Liver (tissue), 9 donors: ENCODE results near the gene BCAS2. TPM values are rescaled to one million over a fixed set of nuclear protein-coding genes. Genes with fewer than 3 reads are reported as not detected.

Experiments
- DNase-seq: peaks from one replicate; pipeline ENCODE4 v3.0.0-alpha.2; 2017; ENCODE audit warnings: low spot score
- H3K27ac ChIP-seq, 2 donors: one replicate each; pipeline ENCODE4 v1.7.0; 2013; ENCODE audit warnings: inconsistent platforms in 2 of 2, low read length in 2 of 2, control low read depth in 1 of 2, low read depth in 1 of 2, mild to moderate bottlenecking in 1 of 2
- H3K27me3 ChIP-seq, 4 donors: one replicate each; pipeline versions ENCODE4 v1.6.1 to v1.7.0; 2013; ENCODE audit warnings: low read length in 3 of 4, inconsistent platforms in 1 of 4, mild to moderate bottlenecking in 1 of 4, moderate library complexity in 1 of 4; ENCODE audit not compliant: control insufficient read depth in 4 of 4, insufficient read depth in 4 of 4
- H3K36me3 ChIP-seq, 4 donors: one replicate each; pipeline versions ENCODE4 v1.6.1 to v1.7.0; 2013; ENCODE audit warnings: low read length in 3 of 4, mild to moderate bottlenecking in 3 of 4, low read depth in 1 of 4, moderate library complexity in 1 of 4; ENCODE audit not compliant: control insufficient read depth in 4 of 4, insufficient read depth in 3 of 4
- H3K4me1 ChIP-seq, 4 donors: one replicate each; pipeline versions ENCODE4 v1.6.1 to v1.7.0; 2013; ENCODE audit warnings: low read length in 3 of 4, mild to moderate bottlenecking in 3 of 4, moderate library complexity in 1 of 4; ENCODE audit not compliant: control insufficient read depth in 4 of 4, insufficient read depth in 4 of 4
- H3K4me3 ChIP-seq, 3 donors: one replicate each; pipeline versions ENCODE4 v1.6.1 to v1.7.0; 2013; ENCODE audit warnings: low read length in 3 of 3, control low read depth in 1 of 3, low read depth in 1 of 3, mild to moderate bottlenecking in 1 of 3
- H3K9ac ChIP-seq, 2 donors: one replicate each; pipeline ENCODE4 v1.7.0; 2013; ENCODE audit warnings: low read length in 2 of 2, mild to moderate bottlenecking in 2 of 2, moderate library complexity in 2 of 2, control low read depth in 1 of 2, low read depth in 1 of 2
- H3K9me3 ChIP-seq, 4 donors: one replicate each; pipeline versions ENCODE4 v1.6.1 to v1.7.0; 2013; ENCODE audit warnings: low read length in 3 of 4; ENCODE audit not compliant: control insufficient read depth in 4 of 4
- EGR1 ChIP-seq, 2 donors: IDR thresholded peaks; 2 replicates each; pipeline ENCODE4 v1.6.1; 2016 to 2018; ENCODE audit warnings: antibody characterized with exemption in 2 of 2, low read depth in 2 of 2
- FOXA1 ChIP-seq: IDR thresholded peaks from 2 replicates; pipeline ENCODE4 v1.6.1; 2016; ENCODE audit warnings: antibody characterized with exemption
- FOXA2 ChIP-seq: IDR thresholded peaks from 2 replicates; pipeline ENCODE4 v1.6.1; 2016; ENCODE audit warnings: antibody characterized with exemption
- GABPA ChIP-seq, 2 donors: IDR thresholded peaks in 1 of 2; conservative IDR thresholded peaks in 1 of 2; 2 replicates each; pipeline ENCODE4 v1.6.1; 2016; ENCODE audit warnings: antibody characterized with exemption in 2 of 2, mild to moderate bottlenecking in 1 of 2, moderate library complexity in 1 of 2
- HNF4A ChIP-seq, 2 donors: conservative IDR thresholded peaks; 2 replicates each; pipeline ENCODE4 v1.6.1; 2016; ENCODE audit warnings: antibody characterized with exemption in 2 of 2, mild to moderate bottlenecking in 2 of 2
- HNF4G ChIP-seq: IDR thresholded peaks from 2 replicates; pipeline ENCODE4 v1.6.1; 2016; ENCODE audit warnings: antibody characterized with exemption
- JUND ChIP-seq, 2 donors: IDR thresholded peaks; 2 replicates each; pipeline ENCODE4 v1.6.1; 2016; ENCODE audit warnings: antibody characterized with exemption in 2 of 2
- MAX ChIP-seq: IDR thresholded peaks from 2 replicates; pipeline ENCODE4 v1.6.1; 2016; ENCODE audit warnings: antibody characterized with exemption
- NR2F2 ChIP-seq: IDR thresholded peaks from 2 replicates; pipeline ENCODE4 v1.6.1; 2016; ENCODE audit warnings: antibody characterized with exemption
- RAD21 ChIP-seq, 2 donors: IDR thresholded peaks; 2 replicates each; pipeline ENCODE4 v1.6.1; 2016; ENCODE audit warnings: antibody characterized with exemption in 2 of 2, mild to moderate bottlenecking in 2 of 2
- REST ChIP-seq: IDR thresholded peaks from 2 replicates; pipeline ENCODE4 v1.6.1; 2016; ENCODE audit warnings: antibody characterized with exemption, mild to moderate bottlenecking
- RXRA ChIP-seq, 2 donors: IDR thresholded peaks; 2 replicates each; pipeline ENCODE4 v1.6.1; 2017 to 2018; ENCODE audit warnings: antibody characterized with exemption in 2 of 2, mild to moderate bottlenecking in 1 of 2
- SP1 ChIP-seq: IDR thresholded peaks from 2 replicates; pipeline ENCODE4 v1.6.1; 2018; ENCODE audit warnings: antibody characterized with exemption, mild to moderate bottlenecking
- TAF1 ChIP-seq: conservative IDR thresholded peaks from 2 replicates; pipeline ENCODE4 v1.6.1; 2016; ENCODE audit warnings: antibody characterized with exemption, mild to moderate bottlenecking
- YY1 ChIP-seq: IDR thresholded peaks from 2 replicates; pipeline ENCODE4 v1.6.1; 2016; ENCODE audit warnings: antibody characterized with exemption, mild to moderate bottlenecking
- WGBS: extraction: QIAGEN DNeasy Blood & Tissue Kit; methylation state at CpG from one replicate; pipeline ENCODE4 v1.1.7; 2013; 5-methylcytosine and 5-hydroxymethylcytosine counted together
- polyA plus RNA-seq, 2 donors: library from polyadenylated mRNA; stranded (reverse) in 1 of 2; unstranded in 1 of 2; fragments of 200-250 nt in 1 of 2; fragments of >200 nt in 1 of 2; fragmentation: Nextera tagmentation in 1 of 2; extraction: Ambion mirVana in 1 of 2; gene quantifications; one replicate each; pipeline versions ENCODE4 v1.2.1 to v1.2.3, GENCODE V29; 2013 to 2015
- total RNA-seq, 2 donors: library from RNA; depleted of rRNA; stranded (reverse); fragments of >200 nt; gene quantifications; one replicate each; pipeline ENCODE4 v1.2.3, GENCODE V29; 2014
- TF ChIP-seq, protein P1 (sequence below): IDR thresholded peaks from 2 replicates; pipeline ENCODE4 v1.6.1; 2016; ENCODE audit warnings: antibody characterized with exemption
- TF ChIP-seq, protein P2 (sequence below): IDR thresholded peaks from 2 replicates; pipeline ENCODE4 v1.6.1; 2016; ENCODE audit warnings: antibody characterized with exemption
- TF ChIP-seq, protein P3 (sequence below): fragments of 150-350 bp; IDR thresholded peaks from 2 replicates; pipeline ENCODE4 v1.5.1; 2017; ENCODE audit warnings: improper control_type of control experiment, low read depth, low read length; ENCODE audit not compliant: missing input control
- donor health status: healthy.
- donor health status: healthy.
- donor health status: healthy.
- donor health status: healthy.
- donor health status: healthy.

The BCAS2 gene
- total RNA-seq (10 to 100 TPM; 15.7 to 16.8 TPM), polyA plus RNA-seq (10 to 100 TPM; 19.1 to 33.5 TPM)

DNA sequence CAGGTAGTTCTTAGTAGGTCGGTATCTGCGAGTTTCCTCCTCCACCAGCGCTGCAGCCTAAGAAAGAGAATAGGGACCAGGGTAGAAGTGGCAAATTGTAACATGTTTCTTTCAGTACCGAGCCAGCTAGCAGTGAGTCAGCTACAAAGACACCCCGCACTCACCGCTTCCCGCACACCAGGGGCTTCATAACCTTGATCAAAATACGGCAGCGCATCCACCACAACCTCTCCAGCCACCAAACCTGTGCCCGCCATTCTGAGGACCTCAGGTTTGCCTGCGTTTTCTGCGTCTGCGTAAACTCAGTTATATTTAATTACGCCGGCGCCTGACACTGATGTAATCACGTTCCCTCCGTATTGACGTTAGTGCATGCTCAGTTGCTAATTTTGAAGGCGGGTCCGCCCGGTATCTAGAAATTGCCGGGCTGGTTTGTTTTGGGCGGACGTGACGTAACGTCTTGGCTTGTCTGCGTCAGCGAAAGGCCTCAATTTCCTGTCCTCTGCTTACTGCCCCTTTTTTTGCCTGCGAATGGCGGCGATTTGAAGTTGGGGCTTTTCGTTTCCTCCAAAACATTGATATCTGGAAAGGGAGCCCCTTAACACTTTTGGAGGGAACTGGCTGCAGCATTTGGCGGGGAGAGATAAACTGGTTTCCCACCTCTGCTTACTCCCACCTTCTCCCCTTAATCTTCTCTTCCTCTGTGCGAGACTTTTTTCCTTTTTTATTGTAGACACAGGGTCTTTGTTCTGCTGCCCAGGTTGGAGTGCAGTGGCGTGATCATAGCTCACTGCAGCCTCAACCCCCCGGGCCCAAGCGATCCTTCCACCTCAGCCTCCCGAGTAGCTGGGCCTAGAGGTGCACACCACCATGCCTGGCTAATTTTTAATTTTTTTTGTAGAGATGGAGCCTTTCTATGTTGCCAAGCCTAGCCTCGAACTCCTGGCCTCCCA lies at the start of gene BCAS2:
Gene BCAS2, minus strand, starts transcription at position 281 of the 953 bp plus-strand sequence. Its CDS starts 24 bp downstream, at position 257.
- 7% methylated on average over 40 of the region's 40 CpGs for WGBS
- TF ChIP-seq NR2F2 (no peak), HNF4G (no peak), GABPA (IDR thresholded peaks at IDR 0.05 in 1 of 2, conservative IDR thresholded peaks at IDR 0.05 in 1 of 2) (peak; percentile 97 to 98), FOXA2 (peak; percentile 79), RAD21 (IDR thresholded peaks at IDR 0.05) (peak; percentile 51 to 58), HNF4A (conservative IDR thresholded peaks at IDR 0.05) (peak; percentile 41 to 65), REST (peak; percentile 91), TAF1 (peak; percentile 73), SP1 (peak; percentile 71), YY1 (peak; percentile 97), EGR1 (IDR thresholded peaks at IDR 0.05; ENCODE audit: low read depth in 2 of 2) (peak in 1 of 2 donors; percentile 79), JUND (IDR thresholded peaks at IDR 0.05) (peak; percentile 89 to 93), MAX (peak; percentile 83), FOXA1 (peak; percentile 87), RXRA (IDR thresholded peaks at IDR 0.05) (peak in 1 of 2 donors; percentile 55)
- TF ChIP-seq, protein P1, sequence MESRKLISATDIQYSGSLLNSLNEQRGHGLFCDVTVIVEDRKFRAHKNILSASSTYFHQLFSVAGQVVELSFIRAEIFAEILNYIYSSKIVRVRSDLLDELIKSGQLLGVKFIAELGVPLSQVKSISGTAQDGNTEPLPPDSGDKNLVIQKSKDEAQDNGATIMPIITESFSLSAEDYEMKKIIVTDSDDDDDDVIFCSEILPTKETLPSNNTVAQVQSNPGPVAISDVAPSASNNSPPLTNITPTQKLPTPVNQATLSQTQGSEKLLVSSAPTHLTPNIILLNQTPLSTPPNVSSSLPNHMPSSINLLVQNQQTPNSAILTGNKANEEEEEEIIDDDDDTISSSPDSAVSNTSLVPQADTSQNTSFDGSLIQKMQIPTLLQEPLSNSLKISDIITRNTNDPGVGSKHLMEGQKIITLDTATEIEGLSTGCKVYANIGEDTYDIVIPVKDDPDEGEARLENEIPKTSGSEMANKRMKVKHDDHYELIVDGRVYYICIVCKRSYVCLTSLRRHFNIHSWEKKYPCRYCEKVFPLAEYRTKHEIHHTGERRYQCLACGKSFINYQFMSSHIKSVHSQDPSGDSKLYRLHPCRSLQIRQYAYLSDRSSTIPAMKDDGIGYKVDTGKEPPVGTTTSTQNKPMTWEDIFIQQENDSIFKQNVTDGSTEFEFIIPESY = peak; percentile 90
- TF ChIP-seq, protein P2, sequence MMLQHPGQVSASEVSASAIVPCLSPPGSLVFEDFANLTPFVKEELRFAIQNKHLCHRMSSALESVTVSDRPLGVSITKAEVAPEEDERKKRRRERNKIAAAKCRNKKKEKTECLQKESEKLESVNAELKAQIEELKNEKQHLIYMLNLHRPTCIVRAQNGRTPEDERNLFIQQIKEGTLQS = peak; percentile 82
- TF ChIP-seq, protein P3, sequence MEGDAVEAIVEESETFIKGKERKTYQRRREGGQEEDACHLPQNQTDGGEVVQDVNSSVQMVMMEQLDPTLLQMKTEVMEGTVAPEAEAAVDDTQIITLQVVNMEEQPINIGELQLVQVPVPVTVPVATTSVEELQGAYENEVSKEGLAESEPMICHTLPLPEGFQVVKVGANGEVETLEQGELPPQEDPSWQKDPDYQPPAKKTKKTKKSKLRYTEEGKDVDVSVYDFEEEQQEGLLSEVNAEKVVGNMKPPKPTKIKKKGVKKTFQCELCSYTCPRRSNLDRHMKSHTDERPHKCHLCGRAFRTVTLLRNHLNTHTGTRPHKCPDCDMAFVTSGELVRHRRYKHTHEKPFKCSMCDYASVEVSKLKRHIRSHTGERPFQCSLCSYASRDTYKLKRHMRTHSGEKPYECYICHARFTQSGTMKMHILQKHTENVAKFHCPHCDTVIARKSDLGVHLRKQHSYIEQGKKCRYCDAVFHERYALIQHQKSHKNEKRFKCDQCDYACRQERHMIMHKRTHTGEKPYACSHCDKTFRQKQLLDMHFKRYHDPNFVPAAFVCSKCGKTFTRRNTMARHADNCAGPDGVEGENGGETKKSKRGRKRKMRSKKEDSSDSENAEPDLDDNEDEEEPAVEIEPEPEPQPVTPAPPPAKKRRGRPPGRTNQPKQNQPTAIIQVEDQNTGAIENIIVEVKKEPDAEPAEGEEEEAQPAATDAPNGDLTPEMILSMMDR = no peak
- DNase-seq = peak; percentile 90
- Histone ChIP-seq H3K4me3 (peak within 1 kb of the TSS; percentile 76 to 95 (median 89)), H3K27ac (peak within 1 kb of the TSS; percentile 83 to 95), H3K4me1 (peaks cover 4 to 16% (median 12%) of the 10 kb centered on the region in 4 donors), H3K9ac (peak within 1 kb of the TSS; percentile 93 to 100), H3K9me3 (no peaks in the 10 kb centered on the region), H3K27me3 (no peaks in the 10 kb centered on the region), H3K36me3 (peaks cover 3 to 12% (median 11%) of the 10 kb centered on the region in 4 donors)
